NOMO-1 (cell line): ENCODE measurements around the gene PLXDC1.
"Not testable (repeated sequence)": the region's sequence is repeated elsewhere in the genome, so short reads cannot be mapped to it uniquely, and the experiment has no call there.

Experiments used
- DNase-seq, 2 experiments: peaks; one replicate each; lab custom pipeline; 2025; ENCODE audit not compliant: unreplicated experiment in 2 of 2; lab: John Stamatoyannopoulos, UW

The PLXDC1 gene

DNA sequence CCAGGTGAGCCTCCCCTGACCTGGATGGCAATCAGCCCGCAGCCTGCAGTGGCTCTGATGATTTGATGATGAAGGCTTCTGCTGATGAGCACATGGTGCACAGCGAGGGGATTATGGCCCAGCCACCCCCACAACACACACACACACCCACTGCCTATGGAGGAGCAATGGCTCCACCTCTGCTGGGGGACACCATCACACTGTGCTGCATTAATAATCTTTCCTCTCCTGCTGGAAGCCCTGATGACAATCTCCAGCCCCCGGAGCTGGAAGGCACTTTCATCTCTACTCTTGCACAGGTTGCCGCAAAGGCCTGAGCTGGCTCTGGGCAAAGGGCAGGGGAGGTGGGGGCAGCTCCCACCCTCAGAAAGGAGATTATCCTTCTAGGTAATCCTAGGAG, 79.9 kb downstream of the PLXDC1 start:
- DNase-seq: no peak

DNA sequence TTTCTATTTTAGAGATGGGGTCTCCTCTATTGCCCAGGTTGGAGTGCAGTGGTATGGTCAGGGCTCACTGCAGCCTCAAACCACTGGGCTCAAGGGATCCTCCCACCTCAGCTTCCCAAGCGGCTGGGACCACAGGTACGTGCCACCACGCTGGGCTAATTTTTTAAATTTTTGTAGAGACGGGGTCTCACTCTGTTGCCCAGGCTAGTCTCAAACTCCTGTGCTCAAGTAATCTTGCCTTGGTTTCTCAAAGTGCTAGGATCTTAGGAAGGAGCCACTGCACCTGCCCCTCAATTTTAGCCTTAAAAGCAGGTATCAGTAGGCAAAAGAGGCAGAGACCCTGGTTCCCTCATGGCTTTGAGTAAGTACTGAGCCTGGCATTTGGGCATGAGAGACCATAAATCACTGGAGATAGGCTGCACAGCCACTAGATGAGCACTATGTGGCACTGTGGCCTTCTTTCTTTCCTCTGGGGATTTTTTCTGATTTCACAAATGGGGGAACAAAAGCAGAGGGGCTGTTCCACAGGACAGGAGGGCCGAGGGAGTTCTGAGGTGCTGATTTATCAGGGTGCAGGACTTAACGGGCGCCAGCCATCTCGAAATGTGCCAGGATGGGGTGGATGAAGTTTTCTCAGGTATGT, 82.2 kb downstream of the PLXDC1 start:
- peak; percentile 15 to 45 for DNase-seq

DNA sequence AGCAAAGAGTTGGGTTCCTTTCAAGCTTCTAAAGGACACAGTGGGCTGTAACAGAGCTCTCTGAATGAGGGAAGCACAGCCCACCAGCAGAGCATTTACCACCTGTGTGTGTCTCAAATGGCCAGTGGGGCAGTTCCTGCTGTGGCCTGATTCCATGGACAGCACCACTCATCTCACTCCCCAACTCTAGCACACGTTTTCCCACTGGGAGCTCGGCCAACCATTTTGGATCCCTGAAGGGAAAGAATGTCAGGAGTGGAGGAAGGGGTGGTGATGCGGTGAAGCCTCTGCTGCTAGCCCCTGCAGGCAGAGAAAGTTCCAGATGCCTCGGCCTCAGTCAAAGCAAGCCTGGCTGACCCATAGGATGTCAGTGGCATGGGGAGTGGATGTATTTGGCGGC, 86.6 kb downstream of the PLXDC1 start:
- no peak for DNase-seq

DNA sequence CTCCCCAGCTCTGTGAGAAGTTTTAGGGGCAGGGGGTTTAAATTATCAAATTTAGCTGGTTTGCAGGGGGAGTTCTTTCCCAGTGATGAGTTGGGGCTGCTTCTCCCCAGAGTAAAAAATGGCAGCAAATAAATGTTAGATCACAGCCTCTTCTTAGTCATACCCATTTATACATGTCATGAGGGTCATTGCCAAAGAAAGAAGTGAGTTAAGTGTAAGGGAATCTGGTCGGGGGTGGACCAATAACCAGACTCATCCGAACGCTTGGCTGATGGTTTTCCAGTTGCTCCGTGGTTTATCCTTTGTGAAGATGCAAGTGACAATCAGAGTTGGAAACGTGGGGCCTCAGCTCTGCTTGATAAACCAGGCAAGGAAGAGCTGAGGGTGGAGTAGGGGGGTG, 87.1 kb downstream of the PLXDC1 start:
- DNase-seq: no peak

DNA sequence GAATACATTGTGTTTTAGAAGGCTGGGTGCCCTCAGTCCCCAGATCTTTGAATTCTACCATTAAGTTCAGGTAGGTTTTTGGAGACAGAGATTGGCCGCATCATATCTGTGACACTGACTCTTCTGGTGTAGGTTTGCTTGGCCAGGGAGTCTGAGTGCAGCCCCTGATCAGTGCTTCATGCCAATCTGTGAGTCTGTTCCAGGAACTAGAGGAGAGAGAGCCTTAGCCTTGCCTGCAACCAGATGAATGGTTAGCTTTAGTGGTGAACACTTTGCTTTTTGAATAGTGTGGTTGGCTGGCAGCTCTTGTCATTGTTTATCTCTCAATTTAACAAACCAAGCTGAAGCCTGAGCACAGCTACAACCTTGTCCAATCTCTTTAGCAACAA, 87.8 kb downstream of the PLXDC1 start:
- DNase-seq: no peak

DNA sequence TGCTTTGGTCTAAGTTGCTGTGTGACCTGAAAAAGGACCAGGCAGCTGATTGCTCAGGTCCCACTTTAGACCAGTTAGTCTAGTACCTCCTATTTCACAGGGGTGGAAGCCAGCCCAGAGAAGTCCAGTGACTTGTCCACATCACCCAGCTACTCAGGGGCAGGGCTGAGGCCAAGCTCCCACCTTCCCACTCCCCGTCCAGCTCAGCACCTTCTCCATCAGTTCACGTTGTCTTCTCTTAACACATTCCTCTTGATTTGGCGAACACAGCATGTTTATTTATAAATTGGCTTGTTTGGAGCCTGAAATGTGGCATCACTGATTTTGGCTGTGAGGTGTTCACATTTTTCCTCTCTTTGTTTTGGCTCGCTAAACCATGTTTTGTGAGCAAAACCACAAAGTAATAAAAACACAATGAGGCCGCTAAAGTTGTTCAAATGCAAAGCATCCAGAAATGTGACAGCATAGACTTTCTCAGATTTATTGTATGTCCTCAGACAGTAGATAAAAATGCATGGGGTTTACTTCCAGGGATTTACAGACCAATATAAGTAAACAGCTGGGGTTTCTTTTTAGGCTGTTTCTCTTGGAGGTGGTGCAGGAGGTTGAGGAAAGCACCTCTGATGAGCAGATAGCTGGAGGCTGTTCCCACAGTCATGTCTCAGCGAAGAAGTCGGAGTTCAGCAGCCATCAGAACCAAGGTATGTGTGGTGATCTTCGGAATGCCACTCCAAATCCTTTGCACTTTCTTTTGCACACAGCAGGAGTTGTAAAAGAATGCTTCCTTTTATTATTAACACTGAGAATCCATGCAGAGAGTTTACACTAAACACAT, 88.4 kb downstream of the PLXDC1 start:
- no peak for DNase-seq

DNA sequence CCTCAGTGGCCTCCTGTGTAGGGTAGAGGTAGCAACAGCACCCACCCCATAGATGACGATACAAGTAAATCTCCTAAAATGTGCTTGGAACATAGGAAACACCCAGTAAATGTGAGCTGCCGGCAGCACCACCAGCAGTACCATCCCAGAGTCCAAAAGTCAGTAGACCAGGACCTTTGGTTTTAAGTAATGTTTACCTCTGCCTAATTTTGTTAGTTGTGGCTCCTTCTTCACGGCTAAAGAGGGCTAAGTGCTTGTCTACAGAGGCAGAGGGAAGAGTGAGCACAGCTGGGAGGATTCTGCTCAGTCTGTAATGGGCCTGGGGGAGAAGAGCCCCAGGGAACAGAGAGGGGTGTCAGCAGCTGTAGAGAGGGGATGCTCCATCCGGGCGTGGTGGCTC, 92.9 kb downstream of the PLXDC1 start:
- DNase-seq: no peak

DNA sequence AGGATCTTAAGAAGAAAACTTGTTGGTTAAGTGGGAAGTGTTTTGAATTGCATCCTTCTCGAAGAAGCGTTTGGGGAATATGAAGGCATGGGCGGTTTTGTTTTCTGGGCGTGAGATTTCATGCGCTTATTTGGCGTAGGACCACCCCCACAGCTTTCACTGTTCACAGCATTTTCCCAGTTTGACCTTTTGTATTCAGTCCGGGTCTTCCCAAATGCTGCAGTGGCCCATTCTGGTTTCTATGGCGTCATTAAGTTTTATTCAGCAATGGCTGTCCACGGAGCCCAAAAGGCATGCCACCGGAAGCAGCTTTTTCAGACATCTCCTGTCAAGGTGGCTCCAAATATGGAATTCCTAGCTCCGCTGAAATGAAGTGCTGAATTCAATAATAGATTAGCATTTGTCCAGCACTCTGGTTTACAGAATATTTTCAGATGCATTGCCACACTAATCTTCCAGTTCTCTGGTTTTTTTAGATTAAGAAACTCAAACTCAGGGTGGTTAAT, 93.7 kb downstream of the PLXDC1 start:
- DNase-seq: no peak

DNA sequence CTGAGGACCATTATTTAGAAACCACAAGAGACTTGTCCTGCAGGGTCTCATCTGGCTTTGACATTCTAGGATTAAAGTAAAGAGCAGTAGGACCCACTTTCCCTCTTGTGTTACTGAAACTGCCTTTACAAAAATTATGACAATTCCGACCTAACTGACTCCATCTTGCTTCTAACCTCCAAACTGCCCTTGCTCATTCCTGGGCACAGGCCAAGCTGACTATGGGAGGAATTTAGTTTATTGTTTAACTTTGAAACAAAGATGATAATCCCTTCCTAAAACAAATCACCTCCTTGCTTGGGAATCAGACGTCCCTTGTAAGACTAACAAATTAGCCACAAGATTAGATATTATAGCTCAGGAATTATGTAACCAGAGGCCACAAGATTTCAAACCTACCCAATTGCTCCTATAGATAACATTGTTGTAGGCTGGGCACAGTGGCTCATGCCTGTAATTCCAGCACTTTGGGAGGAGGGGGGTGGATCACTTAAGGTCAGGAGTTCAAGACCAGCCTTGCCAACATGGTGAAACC, 97.3 kb downstream of the PLXDC1 start:
- DNase-seq: no peak

DNA sequence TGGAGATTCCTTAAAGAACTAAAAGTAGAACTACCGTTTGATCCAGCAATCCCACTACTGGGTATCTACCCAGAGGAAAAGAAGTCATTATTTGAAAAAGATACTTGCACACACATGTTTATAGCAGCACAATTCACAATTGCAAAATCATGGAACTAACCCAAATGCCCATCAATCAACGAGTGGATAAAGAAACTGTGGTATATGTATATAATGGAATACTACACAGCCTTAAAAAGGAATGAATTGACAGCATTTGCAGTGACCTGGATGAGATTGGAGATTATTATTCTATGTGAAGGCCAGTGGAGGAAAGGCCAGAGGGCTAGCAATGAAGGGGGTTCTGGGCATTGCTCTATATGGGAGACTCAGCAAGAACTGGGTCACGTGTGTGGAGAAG, 99.0 kb downstream of the PLXDC1 start:
- not testable (repeated sequence) for DNase-seq

DNA sequence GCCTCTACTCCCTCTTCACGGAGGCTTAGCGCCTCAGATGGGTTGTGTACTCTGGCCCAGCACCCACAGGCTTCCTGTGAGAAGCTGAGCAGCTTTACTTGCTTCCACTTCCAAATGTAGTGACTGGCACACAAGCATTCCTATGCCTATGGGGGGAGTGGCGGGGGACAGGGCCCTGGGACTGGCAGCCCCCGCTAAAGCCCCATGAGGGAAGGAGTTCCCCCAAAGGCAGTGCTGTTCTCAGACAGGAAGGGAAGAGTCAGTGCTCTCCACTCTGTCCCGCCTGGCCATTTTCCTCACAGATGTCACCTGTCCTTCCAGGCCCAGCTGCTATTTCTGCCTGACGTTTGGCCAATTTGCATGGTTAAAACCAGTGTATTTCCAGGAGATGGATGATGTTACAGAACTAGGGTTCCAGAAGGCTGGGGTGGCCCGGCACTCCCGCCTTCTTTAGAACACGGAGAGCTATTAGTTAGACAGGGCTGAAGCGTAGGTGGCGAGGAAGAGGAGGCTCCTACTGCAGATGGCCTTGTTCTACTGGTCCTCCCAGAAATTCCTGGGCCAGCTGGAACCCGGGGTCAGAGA, 100.3 kb downstream of the PLXDC1 start:
- DNase-seq: no peak

DNA sequence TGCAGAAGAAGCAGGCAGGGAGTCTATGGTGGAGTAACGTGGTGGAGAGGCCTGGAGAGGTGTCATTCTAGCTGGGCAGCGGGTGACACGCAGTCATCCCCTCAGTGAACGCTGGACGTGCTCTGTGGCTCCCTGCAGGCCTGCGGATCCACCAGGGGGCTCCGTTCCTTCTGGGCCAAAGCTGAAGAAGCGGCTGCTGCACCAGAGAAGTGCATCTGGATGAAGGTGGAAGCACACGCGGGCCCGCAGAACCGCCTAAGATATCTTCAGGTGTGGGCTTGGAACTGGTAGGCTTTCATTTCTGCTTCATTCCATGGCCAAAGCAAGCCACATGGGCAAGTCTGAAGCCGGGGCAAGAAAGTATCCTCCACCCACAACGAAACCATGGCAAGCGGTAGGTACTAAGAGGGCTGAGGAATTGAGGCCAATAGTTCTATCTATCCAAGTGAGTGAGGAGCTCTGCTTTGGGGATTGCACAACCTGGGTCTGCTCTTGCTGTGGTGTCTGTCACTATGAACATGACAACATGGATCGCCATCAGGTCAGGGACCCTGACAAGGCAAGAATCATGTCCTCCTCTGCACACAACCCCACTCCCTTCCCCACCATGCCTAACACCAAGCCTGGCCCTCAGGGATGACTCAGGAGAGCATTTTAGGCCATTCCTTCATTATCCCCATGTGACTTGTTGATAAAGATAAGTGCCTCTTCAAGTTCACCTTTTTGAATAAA, 105.3 kb downstream of the PLXDC1 start:
- no peak for DNase-seq

DNA sequence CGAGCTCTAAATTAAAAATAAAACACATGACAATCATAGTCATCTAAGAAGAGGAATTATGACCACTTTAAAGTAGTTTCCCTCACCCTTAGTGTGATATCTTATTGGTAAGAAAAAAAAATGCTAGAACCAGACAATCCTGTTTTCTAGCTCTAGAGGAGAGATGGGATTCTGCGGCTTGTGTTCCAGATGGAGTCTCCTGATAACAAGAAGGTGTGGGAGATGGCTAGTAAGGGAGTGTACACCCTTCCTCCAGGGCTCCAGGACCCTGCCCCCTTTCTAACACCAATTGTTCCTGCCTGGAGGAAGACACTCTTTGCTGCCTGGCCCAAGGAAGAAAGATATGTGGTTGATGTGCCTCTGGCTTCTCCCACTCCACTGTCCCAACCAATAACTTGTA, 115.4 kb downstream of the PLXDC1 start:
- DNase-seq: no peak

DNA sequence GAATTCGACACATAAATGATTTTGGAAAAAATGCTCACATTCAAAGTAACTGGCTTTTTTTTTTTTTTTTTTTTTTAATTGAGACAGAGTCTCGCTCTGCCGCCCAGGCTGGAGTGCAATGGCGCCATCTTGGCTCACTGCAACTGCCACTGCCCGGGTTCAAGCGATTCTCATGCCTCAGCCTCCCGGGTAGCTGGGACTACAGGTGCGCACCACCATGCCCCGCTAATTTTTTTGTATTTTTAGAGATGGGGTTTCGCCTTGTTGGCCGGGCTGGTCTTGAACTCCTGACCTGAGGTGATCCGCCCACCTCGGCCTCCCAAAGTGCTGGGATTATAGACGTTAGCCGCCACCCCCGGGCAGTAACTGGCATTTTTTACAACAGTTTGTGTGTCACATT, 115.9 kb downstream of the PLXDC1 start:
- DNase-seq: not testable (repeated sequence)

DNA sequence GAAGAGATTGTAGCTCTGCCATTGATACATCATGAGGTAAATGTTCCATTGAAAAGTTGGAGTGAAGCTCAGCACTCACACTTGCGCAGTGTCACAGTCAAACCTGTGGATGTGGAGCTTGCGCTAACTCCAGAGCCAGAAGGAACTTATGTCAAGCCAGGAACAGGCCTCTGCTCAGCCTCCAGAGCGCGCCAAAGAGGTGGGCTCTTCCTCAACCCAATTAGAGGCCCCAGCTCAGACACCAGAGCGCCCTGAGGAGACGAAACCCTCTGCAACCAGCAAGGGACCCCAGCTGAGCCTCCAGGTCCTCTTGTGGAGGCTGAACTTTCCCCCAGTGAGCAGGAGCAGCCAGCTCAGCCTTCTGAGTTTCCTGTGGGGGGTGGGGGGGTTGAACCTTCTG, 122.7 kb downstream of the PLXDC1 start:
- DNase-seq: no peak

DNA sequence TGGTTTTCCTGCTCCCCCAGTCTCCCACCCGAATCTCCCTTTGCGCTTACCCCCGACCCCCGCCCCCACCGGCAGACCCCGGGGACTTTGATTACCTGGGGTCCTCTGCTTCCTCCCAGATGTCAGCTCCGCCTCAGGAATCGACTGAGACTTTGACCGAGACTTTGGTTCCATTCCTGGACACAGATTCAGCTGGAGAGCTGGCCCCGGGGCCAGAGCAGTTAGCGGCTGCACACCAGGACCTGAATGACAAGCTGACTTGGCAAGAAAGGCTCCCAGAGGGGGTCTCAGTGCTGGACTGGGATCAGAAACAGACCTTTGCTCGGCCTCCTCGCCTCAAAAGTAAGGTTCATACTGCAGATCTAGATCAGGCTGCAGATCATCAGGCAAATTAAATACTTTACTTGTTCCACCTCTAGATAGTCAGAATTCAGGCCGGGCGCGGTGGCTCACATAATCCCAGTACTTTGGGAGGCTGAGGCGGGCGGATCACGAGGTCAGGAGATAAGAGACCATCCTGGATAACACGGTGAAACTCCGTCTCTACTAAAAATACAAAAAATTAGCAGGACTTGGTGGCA, 123.9 kb downstream of the PLXDC1 start:
- no peak for DNase-seq

DNA sequence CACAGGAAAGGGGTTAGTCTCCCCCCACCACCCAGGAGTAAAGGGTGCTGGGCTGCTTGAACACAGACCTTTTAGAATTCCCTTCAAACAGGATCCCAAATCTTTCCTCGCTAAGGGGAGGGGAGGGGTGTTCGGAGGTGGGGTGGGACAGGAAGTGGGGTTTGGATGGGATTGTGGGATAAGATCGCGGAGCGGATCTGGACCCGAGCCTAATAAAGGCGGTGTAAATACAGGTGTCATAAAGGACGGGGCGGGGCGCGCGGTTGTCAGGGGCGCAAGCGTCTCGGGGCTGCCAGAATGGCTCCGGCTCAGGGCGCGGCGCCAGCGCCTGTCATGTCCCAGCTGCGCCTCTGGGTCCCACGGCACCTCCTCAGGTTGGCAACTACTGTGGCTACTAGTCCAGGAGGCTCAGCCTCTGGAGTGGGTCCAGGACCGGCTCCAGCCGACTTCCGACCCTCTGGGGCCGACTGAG, 124.4 kb downstream of the PLXDC1 start:
- no peak for DNase-seq

DNA sequence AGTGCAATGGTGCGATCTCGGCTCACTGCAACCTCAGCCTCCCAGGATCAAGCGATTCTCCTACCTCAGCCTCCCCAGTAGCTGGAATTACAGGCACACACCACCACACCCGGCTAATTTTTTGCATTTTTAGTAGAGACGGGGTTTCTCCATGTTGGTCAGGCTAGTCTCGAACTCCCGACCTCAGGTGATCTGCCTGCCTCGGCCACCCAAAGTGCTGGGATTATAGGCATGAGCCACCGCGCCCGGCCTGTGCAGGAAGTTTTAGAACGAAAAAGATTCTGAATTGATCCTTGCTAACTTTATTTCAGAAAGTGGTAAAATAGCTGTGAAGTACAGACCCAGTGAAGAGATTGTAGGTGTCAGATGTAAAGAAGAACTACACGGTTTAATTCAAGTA, 125.1 kb downstream of the PLXDC1 start:
- DNase-seq: not testable (repeated sequence)

DNA sequence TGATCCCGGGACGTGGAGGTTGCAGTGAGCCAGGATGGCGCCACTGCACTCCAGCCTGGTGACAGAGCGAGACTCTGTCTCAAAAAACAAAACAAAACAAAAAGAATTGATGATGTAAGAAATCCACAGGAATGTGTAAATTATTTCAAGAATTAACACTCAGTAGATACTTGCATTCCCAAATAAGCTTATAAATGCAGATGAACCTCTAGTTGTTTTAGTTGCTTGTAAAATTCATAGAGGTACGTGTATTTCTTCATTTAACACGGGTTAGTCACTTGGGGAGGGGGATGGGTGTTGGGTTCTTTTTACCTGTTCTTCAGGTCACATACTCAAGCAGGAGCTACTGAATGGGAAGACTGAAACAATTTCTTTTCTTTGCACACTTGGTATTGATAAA, 128.5 kb downstream of the PLXDC1 start:
- DNase-seq: no peak

DNA sequence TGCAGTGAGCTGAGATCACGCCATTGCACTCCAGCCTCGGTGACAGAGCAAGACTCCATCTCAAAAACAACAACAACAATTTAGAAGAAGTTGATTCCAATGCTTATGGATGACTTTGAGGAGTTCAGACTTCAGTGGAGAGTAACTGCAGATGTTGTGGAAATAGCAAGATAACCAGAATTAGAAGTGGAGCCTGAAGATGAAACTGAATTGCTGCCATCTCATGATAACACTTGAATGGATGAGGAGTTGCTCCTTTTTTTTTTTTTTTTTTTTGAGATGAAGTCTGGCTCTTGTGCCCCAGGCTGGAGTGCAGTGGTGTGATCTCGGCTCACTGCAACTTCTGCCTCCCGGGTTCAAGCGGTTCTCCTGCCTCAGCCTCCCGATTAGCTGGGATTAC, 131.4 kb downstream of the PLXDC1 start:
- DNase-seq: not testable (repeated sequence)
